Suppressor macrophage treated with lipopolysaccharide for 4 hours (primary cell): ENCODE results near the gene CRYBA2.

Experiments
- DNase-seq: peaks from one replicate; pipeline ENCODE4 v3.0.0-alpha.2; 2020

Gene CRYBA2

GRCh38 chr2:218952160-218952559, 41.1 kb downstream of the CRYBA2 start:
- DNase-seq = no peak

GRCh38 chr2:218946621-218947020, 46.6 kb downstream of the CRYBA2 start:
- DNase-seq = no peak

- DNase-seq = no peak
Measured at GRCh38 chr2:218944759-218945404, 48.3 kb downstream of the CRYBA2 start.
